MCF 10A (cell line): Measurements from ENCODE around the gene RAI14. TPM values are rescaled to one million over a fixed set of nuclear protein-coding genes. Genes with fewer than 3 reads are reported as not detected.

Experiments
- BruUV-seq: library from RNA; stranded (reverse); fragments of 400-500 nt; replicated peaks from 2 replicates; lab custom pipeline; 2021; lab: Mats Ljungman, UMichigan
- CTCF ChIA-PET: fragments of 300-600 bp; sonication (Branson Sonifier 250); formaldehyde crosslinking; extraction: SDS; loops from one replicate; lab custom pipeline; 2021; ENCODE audit warnings: antibody characterized with exemption, inconsistent platforms; lab: Yijun Ruan, JAX
- POLR2A ChIA-PET: fragments of 300-600, 350-650 bp; sonication (Branson Sonifier 250); formaldehyde crosslinking; extraction: SDS; loops from one replicate; lab custom pipeline; 2020; ENCODE audit warnings: antibody characterized with exemption, inconsistent platforms; lab: Yijun Ruan, JAX
- DNase-seq: peaks from one replicate; pipeline ENCODE4 v3.0.0-alpha.2; 2018; ENCODE audit not compliant: unreplicated experiment
- H3K27ac Mint-ChIP-seq: one replicate; pipeline ENCODE4 v1.8.0; 2022; ENCODE audit warnings: mild to moderate bottlenecking, low read depth, mixed read lengths; ENCODE audit not compliant: unreplicated experiment
- H3K27me3 Mint-ChIP-seq: one replicate; pipeline ENCODE4 v1.8.0; 2022; ENCODE audit warnings: mixed read lengths; ENCODE audit not compliant: insufficient read depth, unreplicated experiment
- H3K36me3 Mint-ChIP-seq: one replicate; pipeline ENCODE4 v1.8.0; 2022; ENCODE audit warnings: mild to moderate bottlenecking, moderate library complexity, mixed read lengths; ENCODE audit not compliant: insufficient read depth, unreplicated experiment
- H3K4me1 Mint-ChIP-seq: one replicate; pipeline ENCODE4 v1.8.0; 2022; ENCODE audit warnings: mixed read lengths; ENCODE audit not compliant: insufficient read depth, unreplicated experiment
- H3K4me3 Mint-ChIP-seq: one replicate; pipeline ENCODE4 v1.8.0; 2022; ENCODE audit warnings: mild to moderate bottlenecking, moderate library complexity, mixed read lengths; ENCODE audit not compliant: unreplicated experiment
- H3K9me3 Mint-ChIP-seq: one replicate; pipeline ENCODE4 v1.8.0; 2022; ENCODE audit warnings: mixed read lengths; ENCODE audit not compliant: unreplicated experiment
- intact Hi-C: fragments of 100-400 bp; cut with micrococcal nuclease; formaldehyde crosslinking; loops from 2 replicates; pipeline ENCODE4 v1.14.1; 2022
- total RNA-seq: library from RNA; stranded (reverse); gene quantifications from 2 replicates; pipeline ENCODE4 v1.2.3, GENCODE V29; 2022
- TF ChIP-seq, protein P1 (sequence below): fragments of 200-600 bp; IDR thresholded peaks from one replicate; pipeline ENCODE4 v1.8.0; 2022; ENCODE audit warnings: antibody characterized with exemption, mild to moderate bottlenecking; ENCODE audit not compliant: unreplicated experiment

Gene RAI14
- total RNA-seq, 1 experiment from 2014 or later: 47.6 TPM

- CTCF ChIA-PET: no interaction called here
Observed at GRCh38 chr5:34728236-34728635, 72.1 kb downstream of the RAI14 start.

GRCh38 chr5:34731435-34732232 is 75.5 kb downstream of the RAI14 start:
- Mint-ChIP-seq H3K4me1 (peaks cover 12% of the 10 kb centered on the region), H3K4me3 (no peak overlapping the region), H3K27me3 (no peaks in the 10 kb centered on the region), H3K27ac (no peak overlapping the region), H3K9me3 (no peaks in the 10 kb centered on the region), H3K36me3 (peaks cover 9% of the 10 kb centered on the region)
- BruUV-seq: no TSS peak
- ChIA-PET CTCF (no interaction called here), POLR2A (no interaction called here)
- TF ChIP-seq, protein P1, sequence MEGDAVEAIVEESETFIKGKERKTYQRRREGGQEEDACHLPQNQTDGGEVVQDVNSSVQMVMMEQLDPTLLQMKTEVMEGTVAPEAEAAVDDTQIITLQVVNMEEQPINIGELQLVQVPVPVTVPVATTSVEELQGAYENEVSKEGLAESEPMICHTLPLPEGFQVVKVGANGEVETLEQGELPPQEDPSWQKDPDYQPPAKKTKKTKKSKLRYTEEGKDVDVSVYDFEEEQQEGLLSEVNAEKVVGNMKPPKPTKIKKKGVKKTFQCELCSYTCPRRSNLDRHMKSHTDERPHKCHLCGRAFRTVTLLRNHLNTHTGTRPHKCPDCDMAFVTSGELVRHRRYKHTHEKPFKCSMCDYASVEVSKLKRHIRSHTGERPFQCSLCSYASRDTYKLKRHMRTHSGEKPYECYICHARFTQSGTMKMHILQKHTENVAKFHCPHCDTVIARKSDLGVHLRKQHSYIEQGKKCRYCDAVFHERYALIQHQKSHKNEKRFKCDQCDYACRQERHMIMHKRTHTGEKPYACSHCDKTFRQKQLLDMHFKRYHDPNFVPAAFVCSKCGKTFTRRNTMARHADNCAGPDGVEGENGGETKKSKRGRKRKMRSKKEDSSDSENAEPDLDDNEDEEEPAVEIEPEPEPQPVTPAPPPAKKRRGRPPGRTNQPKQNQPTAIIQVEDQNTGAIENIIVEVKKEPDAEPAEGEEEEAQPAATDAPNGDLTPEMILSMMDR: no peak
- intact Hi-C loops: no loop called here
- DNase-seq: no peak

More at GRCh38 chr5:34728236-34728635, 72.1 kb downstream of the RAI14 start:
- POLR2A ChIA-PET: no interaction called here
- Mint-ChIP-seq H3K36me3 (no peaks in the 10 kb centered on the region), H3K4me3 (no peak overlapping the region), H3K9me3 (no peaks in the 10 kb centered on the region), H3K27ac (peak overlapping the region; percentile 31), H3K4me1 (no peaks in the 10 kb centered on the region), H3K27me3 (no peaks in the 10 kb centered on the region)
- no peak for DNase-seq
- TF ChIP-seq, protein P1: no peak
- no TSS peak for BruUV-seq
- intact Hi-C loops: no loop called here

DNA sequence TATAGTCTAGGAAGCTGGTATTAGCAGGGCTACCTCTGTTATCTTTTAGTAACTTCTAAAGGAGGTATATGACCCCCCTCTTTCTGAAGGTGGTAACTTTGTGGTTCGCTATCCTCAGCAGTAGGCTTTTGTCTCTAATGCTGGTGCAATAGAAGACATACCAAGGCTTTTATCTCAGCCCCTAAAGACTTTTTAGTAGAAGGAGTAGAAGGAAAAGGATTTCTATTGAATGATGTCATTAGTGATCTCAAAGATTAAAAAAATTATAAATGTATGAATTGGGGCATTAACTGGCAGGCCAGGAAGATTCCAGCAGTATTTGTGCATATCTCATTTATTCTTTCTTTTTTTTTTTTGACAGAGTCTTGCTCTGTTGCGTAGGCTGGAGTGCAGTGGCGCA is 78.2 kb downstream of the RAI14 start:
- POLR2A ChIA-PET: interaction anchor here (1.1 to 2.2 kb wide), 3 partner anchors 48 to 78 kb away, joined by 3 to 10 read pairs (median 3); partner anchors contain the start of gene RAI14

More for the DNA sequence above, 78.2 kb downstream of the RAI14 start:
- no peak for DNase-seq
- Mint-ChIP-seq H3K4me3 (no peak overlapping the region), H3K27me3 (no peaks in the 10 kb centered on the region), H3K27ac (peak overlapping the region; percentile 35), H3K4me1 (peaks cover 19% of the 10 kb centered on the region), H3K36me3 (peaks cover 9% of the 10 kb centered on the region), H3K9me3 (no peaks in the 10 kb centered on the region)
- TF ChIP-seq, protein P1: no peak
- intact Hi-C loops: no loop called here
- no TSS peak for BruUV-seq
- CTCF ChIA-PET: interaction anchor here (0.7 to 1.2 kb wide), 3 partner anchors 9 to 212 kb away, joined by 3 to 4 read pairs (median 3); no protein-coding TSS in a partner anchor
